GM12875 (cell line): ENCODE data around the gene TBX6.

Source experiments
- H3K4me3 ChIP-seq: one replicate; pipeline ENCODE4 v1.5.1; 2011; ENCODE audit warnings: low read depth, low read length, control low read depth
- TF ChIP-seq, protein P1 (sequence below): IDR thresholded peaks from 2 replicates; pipeline ENCODE4 v1.5.1; 2011; ENCODE audit warnings: low read depth, mild to moderate bottlenecking, control low read depth, inconsistent platforms, low read length, moderate library complexity, borderline replicate concordance; ENCODE audit not compliant: insufficient read depth

TBX6 gene

DNA sequence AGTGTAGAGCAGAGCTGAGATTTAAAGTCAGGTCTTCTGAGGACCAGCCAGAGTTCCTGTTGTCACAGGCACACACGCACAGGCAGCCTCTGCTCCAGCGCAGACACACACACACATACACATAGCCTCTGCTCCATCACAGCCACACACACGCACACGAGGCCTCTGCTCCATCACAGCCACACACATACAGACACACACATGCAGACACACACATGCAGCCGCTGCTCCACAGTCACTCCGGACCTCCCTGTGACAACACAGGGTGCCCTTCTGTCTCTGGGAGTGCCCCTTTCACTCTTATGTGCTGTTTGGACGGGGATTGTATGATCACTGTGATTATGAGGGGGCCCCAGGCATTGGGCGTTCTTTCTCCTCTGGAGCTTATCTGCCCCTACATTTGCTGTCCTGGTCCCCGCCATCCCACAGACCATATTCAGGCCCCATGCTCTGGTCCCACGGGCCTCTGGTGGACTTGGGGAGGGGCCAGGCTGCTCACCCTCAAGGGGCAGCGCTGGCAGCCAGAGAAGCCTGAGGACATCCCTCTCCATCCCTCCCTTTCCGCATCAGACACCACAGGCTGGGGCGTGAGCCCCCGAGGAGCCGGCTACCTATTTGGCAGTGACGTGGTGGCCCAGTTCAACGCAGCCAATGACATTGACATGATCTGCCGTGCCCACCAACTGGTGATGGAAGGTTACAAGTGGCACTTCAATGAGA lies 7.5 kb downstream of the TBX6 start:
- H3K4me3 ChIP-seq = no peak overlapping the region
- TF ChIP-seq, protein P1, sequence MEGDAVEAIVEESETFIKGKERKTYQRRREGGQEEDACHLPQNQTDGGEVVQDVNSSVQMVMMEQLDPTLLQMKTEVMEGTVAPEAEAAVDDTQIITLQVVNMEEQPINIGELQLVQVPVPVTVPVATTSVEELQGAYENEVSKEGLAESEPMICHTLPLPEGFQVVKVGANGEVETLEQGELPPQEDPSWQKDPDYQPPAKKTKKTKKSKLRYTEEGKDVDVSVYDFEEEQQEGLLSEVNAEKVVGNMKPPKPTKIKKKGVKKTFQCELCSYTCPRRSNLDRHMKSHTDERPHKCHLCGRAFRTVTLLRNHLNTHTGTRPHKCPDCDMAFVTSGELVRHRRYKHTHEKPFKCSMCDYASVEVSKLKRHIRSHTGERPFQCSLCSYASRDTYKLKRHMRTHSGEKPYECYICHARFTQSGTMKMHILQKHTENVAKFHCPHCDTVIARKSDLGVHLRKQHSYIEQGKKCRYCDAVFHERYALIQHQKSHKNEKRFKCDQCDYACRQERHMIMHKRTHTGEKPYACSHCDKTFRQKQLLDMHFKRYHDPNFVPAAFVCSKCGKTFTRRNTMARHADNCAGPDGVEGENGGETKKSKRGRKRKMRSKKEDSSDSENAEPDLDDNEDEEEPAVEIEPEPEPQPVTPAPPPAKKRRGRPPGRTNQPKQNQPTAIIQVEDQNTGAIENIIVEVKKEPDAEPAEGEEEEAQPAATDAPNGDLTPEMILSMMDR = no peak

DNA sequence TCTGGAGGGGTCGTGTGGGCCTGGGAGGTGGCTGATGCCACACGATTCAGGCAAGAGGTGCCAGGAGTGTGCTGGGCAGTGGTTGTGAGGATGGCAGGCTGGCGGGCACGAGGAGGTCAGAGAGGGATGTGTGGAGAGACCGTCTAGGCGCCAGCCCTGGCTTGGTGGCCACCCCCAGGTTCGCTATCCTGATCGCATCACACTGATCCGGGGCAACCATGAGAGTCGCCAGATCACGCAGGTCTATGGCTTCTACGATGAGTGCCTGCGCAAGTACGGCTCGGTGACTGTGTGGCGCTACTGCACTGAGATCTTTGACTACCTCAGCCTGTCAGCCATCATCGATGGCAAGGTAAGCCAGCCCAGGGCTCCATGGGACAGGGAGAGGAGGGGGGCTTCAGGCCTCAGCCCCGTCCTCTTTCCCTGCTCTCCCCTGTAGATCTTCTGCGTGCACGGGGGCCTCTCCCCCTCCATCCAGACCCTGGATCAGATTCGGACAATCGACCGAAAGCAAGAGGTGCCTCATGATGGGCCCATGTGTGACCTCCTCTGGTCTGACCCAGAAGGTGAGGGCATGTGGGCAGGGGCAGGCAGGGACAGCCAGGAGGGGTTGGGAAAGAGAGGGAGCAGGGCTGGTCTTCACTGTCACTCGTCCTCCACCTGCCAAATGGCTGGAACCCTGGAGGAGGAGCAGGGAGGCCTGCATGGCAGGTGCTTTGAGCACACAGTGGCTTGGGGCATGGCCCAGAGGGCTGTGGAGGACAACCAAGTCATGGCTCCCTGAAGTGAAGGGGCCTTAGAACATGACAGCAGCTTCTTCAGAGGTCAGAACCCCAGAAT lies 8.3 kb downstream of the TBX6 start:
- no peak overlapping the region for H3K4me3 ChIP-seq
- TF ChIP-seq, protein P1 = no peak

DNA sequence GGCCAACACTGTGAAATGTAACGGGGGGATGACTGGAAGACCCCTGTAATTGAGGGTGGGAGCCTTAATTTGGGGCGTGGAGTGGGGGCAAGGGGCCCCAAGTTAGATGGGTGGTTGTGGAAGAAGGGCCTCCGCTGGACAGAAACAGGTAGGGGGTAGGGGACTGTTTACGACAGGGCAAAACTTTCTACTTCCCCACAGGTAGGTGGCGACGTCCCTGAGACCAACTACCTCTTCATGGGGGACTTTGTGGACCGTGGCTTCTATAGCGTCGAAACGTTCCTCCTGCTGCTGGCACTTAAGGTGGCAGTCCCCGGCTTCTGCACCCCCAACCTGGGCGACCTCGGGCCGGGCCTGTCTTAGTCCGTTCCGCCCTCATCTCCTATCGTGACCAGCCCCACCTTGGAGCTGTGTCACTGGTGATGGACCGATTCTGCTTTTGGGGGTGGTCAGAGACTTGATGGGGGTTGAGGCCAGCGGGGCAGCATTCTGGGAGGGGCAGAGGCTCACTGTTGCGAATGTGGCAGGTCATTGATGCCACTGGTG lies 9.1 kb downstream of the TBX6 start:
- no peak overlapping the region for H3K4me3 ChIP-seq
- TF ChIP-seq, protein P1 = no peak

DNA sequence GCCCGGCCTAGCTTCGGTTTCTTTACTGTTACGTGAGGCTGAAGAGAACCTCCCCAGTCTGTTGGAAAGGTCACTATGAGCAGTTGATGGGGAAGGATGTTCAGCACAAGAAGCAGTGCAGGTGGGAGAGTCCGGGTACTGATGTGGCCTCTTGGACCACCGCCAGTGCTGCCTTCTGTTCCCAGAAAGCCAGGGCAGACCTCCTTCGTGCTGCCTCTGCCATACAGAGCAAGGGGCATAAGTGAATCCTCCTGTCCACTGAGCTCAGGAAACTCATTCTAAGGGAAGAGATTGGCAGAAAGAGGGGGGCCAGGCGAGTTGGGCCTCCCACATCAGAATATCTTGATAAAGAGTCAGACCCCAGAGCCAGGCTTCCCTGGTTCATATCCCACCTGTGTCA lies 12.2 kb downstream of the TBX6 start:
- TF ChIP-seq, protein P1 = no peak
- H3K4me3 ChIP-seq = no peak overlapping the region

DNA sequence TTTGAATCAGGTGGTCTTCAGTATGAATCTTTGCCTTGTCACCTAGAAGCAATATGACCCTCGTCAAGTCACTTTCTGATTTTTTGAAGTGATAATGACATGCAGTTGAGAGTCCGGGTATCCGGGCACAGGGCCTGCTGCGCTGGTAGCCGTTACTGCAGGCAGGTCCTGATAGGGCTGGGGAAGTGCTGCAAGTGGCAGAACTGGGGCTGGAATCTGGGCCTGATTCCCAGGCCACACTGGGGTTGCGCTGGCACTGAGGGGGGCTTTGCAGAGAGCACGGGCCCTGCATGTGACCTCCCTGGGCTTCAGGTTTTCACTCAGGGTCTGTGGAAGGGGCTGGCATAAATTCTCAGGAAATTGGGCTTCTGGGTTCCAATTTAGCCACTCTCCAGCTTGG lies 13.0 kb downstream of the TBX6 start:
- TF ChIP-seq, protein P1 = no peak
- no peak overlapping the region for H3K4me3 ChIP-seq

DNA sequence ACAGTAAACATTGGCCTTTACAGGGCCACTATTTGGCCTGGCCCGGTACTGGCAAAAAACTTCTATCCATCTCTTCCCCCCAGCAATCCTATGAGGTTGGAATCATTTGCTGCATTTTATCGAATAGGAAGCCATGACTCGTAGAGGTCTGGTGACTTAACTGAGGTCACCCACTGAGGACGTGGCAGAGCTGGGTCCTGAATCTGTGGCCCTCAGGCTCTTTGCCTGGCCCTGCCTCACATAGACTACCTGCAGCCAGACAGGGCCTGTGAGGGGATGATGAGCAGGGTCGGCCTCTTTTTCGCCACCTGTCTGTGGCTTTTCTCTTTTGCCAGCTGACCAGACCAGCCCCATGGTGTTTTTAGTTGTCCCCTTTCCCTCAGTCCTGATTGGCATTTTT lies 14.1 kb downstream of the TBX6 start:
- H3K4me3 ChIP-seq = no peak overlapping the region
- TF ChIP-seq, protein P1 = no peak
